Heart right ventricle (tissue), 16 donors: ENCODE results near the gene GPS1. TPM values are rescaled to one million over a fixed set of nuclear protein-coding genes. Genes with fewer than 3 reads are reported as not detected.

Experiments used
- ATAC-seq, 8 donors: fragments of 200-7000 bp; cut with Tn5 transposase; one replicate each; pipeline ENCODE4 v1.9.1; 2020; ENCODE audit warnings: mild to moderate bottlenecking in 8 of 8, moderate library complexity in 8 of 8, moderate number of reproducible peaks in 1 of 8
- DNase-seq, 2 donors: peaks; one replicate each; pipeline ENCODE4 v3.0.0-alpha.2; 2020
- H3K27ac ChIP-seq, 10 donors: fragments of 200-600 bp; sonication (generic) in 2 of 10; one replicate each; pipeline versions ENCODE4 v1.5.0 to v1.8.0; 2020 to 2022; ENCODE audit warnings: mild to moderate bottlenecking in 3 of 10
- H3K27me3 ChIP-seq, 7 donors: fragments of 200-600 bp; one replicate each; pipeline ENCODE4 v1.8.0; 2021 to 2022; ENCODE audit warnings: mild to moderate bottlenecking in 2 of 7
- H3K36me3 ChIP-seq, 9 donors: fragments of 200-600 bp; sonication (generic) in 1 of 9; one replicate each; pipeline versions ENCODE4 v1.5.0 to v1.8.0; 2020 to 2022; ENCODE audit warnings: mild to moderate bottlenecking in 2 of 9
- H3K4me1 ChIP-seq, 9 donors: fragments of 200-600 bp; sonication (generic) in 1 of 9; one replicate each; pipeline versions ENCODE4 v1.5.0 to v1.8.0; 2020 to 2022; ENCODE audit warnings: mild to moderate bottlenecking in 4 of 9
- H3K4me3 ChIP-seq, 10 donors: fragments of 200-600 bp; sonication (generic) in 2 of 10; one replicate each; pipeline versions ENCODE4 v1.5.0 to v1.8.0; 2020 to 2022; ENCODE audit warnings: mild to moderate bottlenecking in 7 of 10, moderate library complexity in 2 of 10
- H3K9me3 ChIP-seq, 11 donors: fragments of 200-600 bp in 10 of 11; sonication (generic) in 2 of 11; one replicate each; pipeline versions ENCODE4 v1.5.0 to v1.8.0; 2013 to 2022; ENCODE audit warnings: mild to moderate bottlenecking in 2 of 11, control low read depth in 1 of 11, moderate library complexity in 1 of 11
- WGBS, 2 donors: extraction: QIAGEN DNeasy Blood & Tissue Kit; methylation state at CpG; one replicate each; pipeline ENCODE4 v1.1.7; 2013; ENCODE audit warnings: inconsistent platforms in 1 of 2; 5-methylcytosine and 5-hydroxymethylcytosine counted together
- intact Hi-C, 10 donors: fragments of 100-400 bp; cut with DNase I; formaldehyde crosslinking; loops; one replicate each; pipeline versions ENCODE4 v1.11.1 to v1.14.2; 2022
- polyA plus RNA-seq, 2 donors: library from polyadenylated mRNA; stranded (reverse); fragments of 200-250 nt; gene quantifications; one replicate each; pipeline ENCODE4 v1.2.3, GENCODE V29; 2013
- total RNA-seq, 10 donors: library from RNA; stranded (reverse); fragmentation: NEBNext Ultra II Directional in 3 of 10; extraction: Animal tissue kit (Norgen Biotek cat#: 25700) in 3 of 10; gene quantifications; one replicate each; pipeline versions ENCODE4 v1.2.1 to v1.2.4, GENCODE V29; 2021 to 2023
- TF ChIP-seq, protein P1 (sequence below), 9 donors: fragments of 200-600 bp; sonication (generic) in 2 of 9; IDR thresholded peaks; one replicate each; pipeline versions ENCODE4 v1.5.0 to v1.8.0; 2021 to 2022; ENCODE audit warnings: antibody characterized with exemption in 9 of 9, mild to moderate bottlenecking in 5 of 9, moderate library complexity in 1 of 9
- donor health status: Arrhythmogenic right ventricular cardiomyopathy.
- donor health status: ischemic (EF 13 %, LVEDD 7.1; RV severe dilation, severe dysfunction).
- donor health status: healthy with polysubstance abuse.
- donor health status: DM: no; HTN: yes; CAD: no.
- donor health status: DM: no; HTN: no; CAD: no.
- donor health status: ischemic (EF 25% LVEDD 6.9; RV normal size, moderate dysfunction).
- donor health status: ischemic (EF 25% LVEDD 5.7; RV mildly dilated, moderate dysfunction).
- donor health status: healthy.
- donor health status: DM: yes; HTN: yes; CAD: no.
- donor health status: Ischemic cardiomyopathy.
- donor health status: ischemic (EF 35%, LVEDD 5.7; RV mildly dilated, moderate dysfunction).
- donor health status: nonischemic (EF 11% LVEDD 7.7; RV severe dilation, severe dysfunction).
- donor health status: DM: yes; HTN: yes; CAD: no.
- donor health status: PGD.
- donor health status: ischemic (EF 29% LVEDD 5.4; RV normal size, mild dysfunction).
- donor health status: nonischemic (EF 23%, LVEDD 6.1; RV moderate dilation, normal function).

GPS1 gene
- total and polyA plus RNA-seq, 12 donors, result 68.9 to 183 (median 81.9) TPM

GRCh38 chr17:82030470-82031302 is 21.0 kb upstream of the GPS1 start:
- peaks cover 7 to 35% (median 25%) of the 10 kb centered on the region in 9 donors for H3K4me1 ChIP-seq
- intact Hi-C loops, result loop anchor here in 9 of 10 donors (1.0 to 10.0 kb wide), 8 partner anchors 72 to 294 kb away; no protein-coding TSS in a partner anchor
- ATAC-seq, result peak; percentile 74 to 92 (median 84)
- H3K27me3 ChIP-seq, result peaks cover 0 to 10% (median 6%) of the 10 kb centered on the region in 7 donors
- WGBS, 2 donors, result 1% methylated on average over 92 to 94 of the region's 94 CpGs
- H3K4me3 ChIP-seq, result peak overlapping the region; percentile 37 to 59 (median 52)
- H3K9me3 ChIP-seq, result no peaks in the 10 kb centered on the region
- DNase-seq, result peak; percentile 82 to 87
- TF ChIP-seq, protein P1, sequence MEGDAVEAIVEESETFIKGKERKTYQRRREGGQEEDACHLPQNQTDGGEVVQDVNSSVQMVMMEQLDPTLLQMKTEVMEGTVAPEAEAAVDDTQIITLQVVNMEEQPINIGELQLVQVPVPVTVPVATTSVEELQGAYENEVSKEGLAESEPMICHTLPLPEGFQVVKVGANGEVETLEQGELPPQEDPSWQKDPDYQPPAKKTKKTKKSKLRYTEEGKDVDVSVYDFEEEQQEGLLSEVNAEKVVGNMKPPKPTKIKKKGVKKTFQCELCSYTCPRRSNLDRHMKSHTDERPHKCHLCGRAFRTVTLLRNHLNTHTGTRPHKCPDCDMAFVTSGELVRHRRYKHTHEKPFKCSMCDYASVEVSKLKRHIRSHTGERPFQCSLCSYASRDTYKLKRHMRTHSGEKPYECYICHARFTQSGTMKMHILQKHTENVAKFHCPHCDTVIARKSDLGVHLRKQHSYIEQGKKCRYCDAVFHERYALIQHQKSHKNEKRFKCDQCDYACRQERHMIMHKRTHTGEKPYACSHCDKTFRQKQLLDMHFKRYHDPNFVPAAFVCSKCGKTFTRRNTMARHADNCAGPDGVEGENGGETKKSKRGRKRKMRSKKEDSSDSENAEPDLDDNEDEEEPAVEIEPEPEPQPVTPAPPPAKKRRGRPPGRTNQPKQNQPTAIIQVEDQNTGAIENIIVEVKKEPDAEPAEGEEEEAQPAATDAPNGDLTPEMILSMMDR (IDR thresholded peaks at IDR 0.05), result peak; percentile 83 to 98 (median 95)
- peak overlapping the region in 2 of 10 donors; percentile 8 to 26 for H3K27ac ChIP-seq
- H3K36me3 ChIP-seq, result peaks cover 0 to 17% (median 0%) of the 10 kb centered on the region in 9 donors

DNA sequence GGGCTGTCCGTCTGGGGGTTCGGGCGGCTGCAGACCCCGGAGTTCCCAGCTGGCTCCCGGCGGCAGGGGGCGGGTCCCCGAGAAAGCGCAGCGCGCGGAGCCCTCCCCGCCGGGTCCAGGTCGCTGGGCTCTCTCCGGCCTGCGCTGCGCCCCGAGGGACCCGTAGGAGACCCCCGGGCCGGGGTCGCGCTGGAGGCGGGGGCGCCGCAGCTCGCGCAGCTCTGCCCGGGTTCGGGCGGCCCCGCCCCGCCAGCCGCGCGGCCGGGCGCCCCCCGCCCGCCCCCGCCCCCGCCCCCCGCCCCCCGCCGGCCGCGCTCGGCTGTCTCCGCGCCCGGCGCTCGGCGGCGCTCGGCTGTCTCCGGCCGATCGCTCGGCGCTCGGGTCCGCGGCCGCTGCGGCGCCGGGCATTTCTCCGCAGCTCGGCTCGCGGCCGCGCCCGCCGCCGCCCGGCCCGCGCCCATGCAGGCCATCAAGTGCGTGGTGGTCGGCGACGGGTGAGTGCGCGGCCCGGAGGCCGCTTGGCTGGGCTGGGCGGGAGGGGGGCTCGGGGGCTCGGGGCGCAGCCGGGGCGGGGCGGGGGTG is 20.3 kb upstream of the GPS1 start, which contains the start of gene RAC3:
TSS of gene RAC3 (plus strand) at position 376 of the 582 bp plus-strand sequence. CDS start at position 460, 84 bp downstream.
- H3K36me3 ChIP-seq, result peaks cover 0 to 17% (median 0%) of the 10 kb centered on the region in 9 donors
- peak within 1 kb of the TSS; percentile 37 to 59 (median 52) for H3K4me3 ChIP-seq
- no peaks in the 10 kb centered on the region for H3K9me3 ChIP-seq
- peak in 1 of 8 donors; percentile 6 for ATAC-seq
- no peak for DNase-seq
- H3K27ac ChIP-seq, result peak within 1 kb of the TSS in 2 of 10 donors; percentile 8 to 26
- intact Hi-C loops, result loop anchor here in 6 of 10 donors (2.0 to 10.0 kb wide), 6 partner anchors 71 to 293 kb away; no protein-coding TSS in a partner anchor
- WGBS, 2 donors, result 1% methylated on average over 35 to 87 of the region's 96 CpGs
- TF ChIP-seq, protein P1 (IDR thresholded peaks at IDR 0.05), result no peak
- peaks cover 0 to 10% (median 6%) of the 10 kb centered on the region in 7 donors for H3K27me3 ChIP-seq
- peaks cover 7 to 42% (median 31%) of the 10 kb centered on the region in 9 donors for H3K4me1 ChIP-seq

- ATAC-seq, result no peak
- Histone ChIP-seq H3K4me1 (peaks cover 11 to 49% (median 38%) of the 10 kb centered on the region in 9 donors), H3K9me3 (no peaks in the 10 kb centered on the region), H3K27ac (no peak overlapping the region), H3K36me3 (peaks cover 0 to 14% (median 0%) of the 10 kb centered on the region in 9 donors), H3K27me3 (peaks cover 0 to 10% (median 6%) of the 10 kb centered on the region in 7 donors), H3K4me3 (peak overlapping the region in 8 of 10 donors; percentile 18 to 40 (median 31))
- WGBS, 2 donors, result 16 to 17% methylated on average over 39 to 57 of the region's 59 CpGs
- TF ChIP-seq, protein P1 (IDR thresholded peaks at IDR 0.05), result no peak
- intact Hi-C loops, result loop anchor here in 6 of 10 donors (2.0 to 10.0 kb wide), 6 partner anchors 70 to 293 kb away; no protein-coding TSS in a partner anchor
- DNase-seq, result no peak
These were observed 19.6 kb upstream of the GPS1 start for GRCh38 chr17:82031885-82032627.
